Stimulated activated naive CD8-positive, alpha-beta T cell treated with anti-CD3 and anti-CD28 coated beads, Interleukin-15, Interleukin-2, amounts not matched to agents 100 ng/mL and 50 ng/mL, for 24 hours (primary cell): ENCODE results near the gene ARMC6.
"Not testable (repeated sequence)": the region's sequence is repeated elsewhere in the genome, so short reads cannot be mapped to it uniquely, and the experiment has no call there.

ENCODE experiments used
- H3K27ac Mint-ChIP-seq: one replicate; pipeline ENCODE4 v1.8.0; 2021; ENCODE audit warnings: mild to moderate bottlenecking, mixed read lengths
- H3K27me3 Mint-ChIP-seq: one replicate; pipeline ENCODE4 v1.8.0; 2021; ENCODE audit warnings: mixed read lengths
- H3K36me3 Mint-ChIP-seq: one replicate; pipeline ENCODE4 v1.8.0; 2021; ENCODE audit warnings: low read depth, mixed read lengths
- H3K4me1 Mint-ChIP-seq: one replicate; pipeline ENCODE4 v1.8.0; 2021; ENCODE audit warnings: low read depth, mixed read lengths
- H3K4me3 Mint-ChIP-seq: one replicate; pipeline ENCODE4 v1.8.0; 2021; ENCODE audit warnings: mild to moderate bottlenecking, mixed read lengths
- H3K9me3 Mint-ChIP-seq: one replicate; pipeline ENCODE4 v1.8.0; 2021; ENCODE audit warnings: mixed read lengths

Gene ARMC6

GRCh38 chr19:19098084-19098702 is 64.8 kb downstream of the ARMC6 start:
- Mint-ChIP-seq H3K27ac (no peak overlapping the region), H3K27me3 (no peaks in the 10 kb centered on the region), H3K36me3 (peaks cover 4% of the 10 kb centered on the region), H3K9me3 (no peaks in the 10 kb centered on the region), H3K4me3 (no peak overlapping the region), H3K4me1 (no peaks in the 10 kb centered on the region)

GRCh38 chr19:19098703-19099632 is 65.6 kb downstream of the ARMC6 start:
- no peaks in the 10 kb centered on the region for H3K27me3 Mint-ChIP-seq
- H3K27ac Mint-ChIP-seq = no peak overlapping the region
- H3K4me3 Mint-ChIP-seq = no peak overlapping the region
- peaks cover 4% of the 10 kb centered on the region for H3K36me3 Mint-ChIP-seq
- no peaks in the 10 kb centered on the region for H3K9me3 Mint-ChIP-seq
- no peaks in the 10 kb centered on the region for H3K4me1 Mint-ChIP-seq

GRCh38 chr19:19101540-19101939 is 68.1 kb downstream of the ARMC6 start:
- H3K4me1 Mint-ChIP-seq = no peaks in the 10 kb centered on the region
- H3K27me3 Mint-ChIP-seq = no peaks in the 10 kb centered on the region
- H3K27ac Mint-ChIP-seq = no peak overlapping the region
- peaks cover 4% of the 10 kb centered on the region for H3K36me3 Mint-ChIP-seq
- H3K9me3 Mint-ChIP-seq = no peaks in the 10 kb centered on the region
- no peak overlapping the region for H3K4me3 Mint-ChIP-seq

- H3K4me1 Mint-ChIP-seq, H3K36me3 Mint-ChIP-seq, H3K27ac Mint-ChIP-seq, H3K27me3 Mint-ChIP-seq, H3K9me3 Mint-ChIP-seq, H3K4me3 Mint-ChIP-seq: not testable (repeated sequence)
Observed at GRCh38 chr19:19102566-19102965, 69.2 kb downstream of the ARMC6 start.

- no peaks in the 10 kb centered on the region for H3K4me1 Mint-ChIP-seq
- no peak overlapping the region for H3K4me3 Mint-ChIP-seq
- H3K27ac Mint-ChIP-seq = no peak overlapping the region
- no peaks in the 10 kb centered on the region for H3K9me3 Mint-ChIP-seq
- no peaks in the 10 kb centered on the region for H3K27me3 Mint-ChIP-seq
- H3K36me3 Mint-ChIP-seq = no peaks in the 10 kb centered on the region
Observed at GRCh38 chr19:19103167-19103566, 69.8 kb downstream of the ARMC6 start.

- no peaks in the 10 kb centered on the region for H3K4me1 Mint-ChIP-seq
- H3K27me3 Mint-ChIP-seq = no peaks in the 10 kb centered on the region
- no peak overlapping the region for H3K27ac Mint-ChIP-seq
- no peaks in the 10 kb centered on the region for H3K9me3 Mint-ChIP-seq
- no peak overlapping the region for H3K4me3 Mint-ChIP-seq
- H3K36me3 Mint-ChIP-seq = no peaks in the 10 kb centered on the region
Observed at GRCh38 chr19:19105365-19106055, 72.1 kb downstream of the ARMC6 start.

- H3K27ac Mint-ChIP-seq = no peak overlapping the region
Observed at GRCh38 chr19:19106056-19106551, 72.7 kb downstream of the ARMC6 start.

GRCh38 chr19:19106938-19107337 is 73.5 kb downstream of the ARMC6 start:
- not testable (repeated sequence) for H3K27ac Mint-ChIP-seq, H3K4me1 Mint-ChIP-seq

More at GRCh38 chr19:19106056-19106551, 72.7 kb downstream of the ARMC6 start:
- H3K4me3 Mint-ChIP-seq = no peak overlapping the region
- H3K4me1 Mint-ChIP-seq = no peaks in the 10 kb centered on the region
- no peaks in the 10 kb centered on the region for H3K27me3 Mint-ChIP-seq
- no peaks in the 10 kb centered on the region for H3K36me3 Mint-ChIP-seq
- H3K9me3 Mint-ChIP-seq = no peaks in the 10 kb centered on the region

GRCh38 chr19:19107654-19108053 is 74.3 kb downstream of the ARMC6 start:
- Mint-ChIP-seq H3K27me3 (no peaks in the 10 kb centered on the region), H3K36me3 (no peaks in the 10 kb centered on the region), H3K27ac (no peak overlapping the region), H3K4me3 (no peak overlapping the region), H3K4me1 (peaks cover 4% of the 10 kb centered on the region), H3K9me3 (no peaks in the 10 kb centered on the region)

More at GRCh38 chr19:19106938-19107337, 73.5 kb downstream of the ARMC6 start:
- not testable (repeated sequence) for H3K9me3 Mint-ChIP-seq, H3K4me3 Mint-ChIP-seq, H3K36me3 Mint-ChIP-seq, H3K27me3 Mint-ChIP-seq
